ENCODE data around the gene FSIP1.
A peak's percentile ranks its signal among the peaks of the same experiment; 100 is the strongest.

Gene FSIP1

GRCh38 chr15:39670687-39671086, 112.0 kb downstream of the FSIP1 start:
- no peak overlapping the region for H3K27ac ChIP-seq (ENCODE audit: insufficient read depth, low read length, poor library complexity, severe bottlenecking)
- no peaks in the 10 kb centered on the region for H3K4me1 ChIP-seq (ENCODE audit: control insufficient read depth, insufficient read depth, low read length, poor library complexity, severe bottlenecking)
- no peaks in the 10 kb centered on the region for H3K27me3 ChIP-seq (replicated peaks; ENCODE audit: control insufficient read depth, insufficient read depth, low read length, poor library complexity, severe bottlenecking)
- H3K9me3 ChIP-seq (ENCODE audit: control insufficient read depth, low read length), result no peaks in the 10 kb centered on the region
- H3K36me3 ChIP-seq (ENCODE audit: control insufficient read depth, insufficient read depth, low read length), result no peaks in the 10 kb centered on the region
- H3K4me3 ChIP-seq (ENCODE audit: insufficient read depth, low read depth, low read length, poor library complexity, severe bottlenecking), result no peak overlapping the region
- DNase-seq, result no peak

- no peaks in the 10 kb centered on the region for H3K36me3 ChIP-seq (ENCODE audit: control insufficient read depth, insufficient read depth, low read length)
- peaks cover 4% of the 10 kb centered on the region for H3K4me1 ChIP-seq (ENCODE audit: control insufficient read depth, insufficient read depth, low read length, poor library complexity, severe bottlenecking)
- no peaks in the 10 kb centered on the region for H3K27me3 ChIP-seq (replicated peaks; ENCODE audit: control insufficient read depth, insufficient read depth, low read length, poor library complexity, severe bottlenecking)
- no peak overlapping the region for H3K4me3 ChIP-seq (ENCODE audit: insufficient read depth, low read depth, low read length, poor library complexity, severe bottlenecking)
- H3K9me3 ChIP-seq (ENCODE audit: control insufficient read depth, low read length), result no peaks in the 10 kb centered on the region
- H3K27ac ChIP-seq (ENCODE audit: insufficient read depth, low read length, poor library complexity, severe bottlenecking), result no peak overlapping the region
- no peak for DNase-seq
Measured at GRCh38 chr15:39669661-39670060, 113.0 kb downstream of the FSIP1 start.

DNA sequence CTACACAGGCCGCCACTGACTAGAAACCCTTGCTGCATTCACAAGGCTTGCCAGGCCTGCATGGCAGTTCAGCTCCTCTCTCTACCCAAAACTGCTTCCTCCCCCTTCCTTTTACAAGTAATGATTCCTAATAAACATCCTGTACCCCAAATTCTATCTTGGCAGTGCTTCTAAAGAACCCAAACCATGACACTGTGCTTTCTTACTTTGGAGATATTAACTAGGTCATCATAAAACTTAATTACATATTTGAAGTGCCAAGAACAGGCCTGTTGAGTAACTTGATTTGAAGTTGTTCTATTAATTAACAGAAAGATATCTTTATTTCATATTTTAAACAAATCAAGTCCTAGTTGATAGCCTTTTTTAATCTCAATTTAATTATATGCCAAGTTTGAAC, 113.4 kb downstream of the FSIP1 start:
- DNase-seq, result no peak
- Histone ChIP-seq H3K4me3 (ENCODE audit: insufficient read depth, low read depth, low read length, poor library complexity, severe bottlenecking) (no peak overlapping the region), H3K4me1 (ENCODE audit: control insufficient read depth, insufficient read depth, low read length, poor library complexity, severe bottlenecking) (peaks cover 5% of the 10 kb centered on the region), H3K9me3 (ENCODE audit: control insufficient read depth, low read length) (no peaks in the 10 kb centered on the region), H3K27me3 (replicated peaks; ENCODE audit: control insufficient read depth, insufficient read depth, low read length, poor library complexity, severe bottlenecking) (no peaks in the 10 kb centered on the region), H3K27ac (ENCODE audit: insufficient read depth, low read length, poor library complexity, severe bottlenecking) (no peak overlapping the region), H3K36me3 (ENCODE audit: control insufficient read depth, insufficient read depth, low read length) (no peaks in the 10 kb centered on the region)

GRCh38 chr15:39668457-39668856, 114.2 kb downstream of the FSIP1 start:
- H3K4me3 ChIP-seq (ENCODE audit: insufficient read depth, low read depth, low read length, poor library complexity, severe bottlenecking), result no peak overlapping the region
- H3K27me3 ChIP-seq (replicated peaks; ENCODE audit: control insufficient read depth, insufficient read depth, low read length, poor library complexity, severe bottlenecking), result no peaks in the 10 kb centered on the region
- H3K27ac ChIP-seq (ENCODE audit: insufficient read depth, low read length, poor library complexity, severe bottlenecking), result no peak overlapping the region
- H3K4me1 ChIP-seq (ENCODE audit: control insufficient read depth, insufficient read depth, low read length, poor library complexity, severe bottlenecking), result peaks cover 5% of the 10 kb centered on the region
- H3K9me3 ChIP-seq (ENCODE audit: control insufficient read depth, low read length), result no peaks in the 10 kb centered on the region
- DNase-seq, result no peak
- H3K36me3 ChIP-seq (ENCODE audit: control insufficient read depth, insufficient read depth, low read length), result no peaks in the 10 kb centered on the region

GRCh38 chr15:39667382-39668127, 115.1 kb downstream of the FSIP1 start:
- H3K27ac ChIP-seq (ENCODE audit: insufficient read depth, low read length, poor library complexity, severe bottlenecking), result no peak overlapping the region
- no peak for DNase-seq
- H3K4me1 ChIP-seq (ENCODE audit: control insufficient read depth, insufficient read depth, low read length, poor library complexity, severe bottlenecking), result peaks cover 5% of the 10 kb centered on the region
- H3K36me3 ChIP-seq (ENCODE audit: control insufficient read depth, insufficient read depth, low read length), result no peaks in the 10 kb centered on the region
- H3K27me3 ChIP-seq (replicated peaks; ENCODE audit: control insufficient read depth, insufficient read depth, low read length, poor library complexity, severe bottlenecking), result no peaks in the 10 kb centered on the region
- no peak overlapping the region for H3K4me3 ChIP-seq (ENCODE audit: insufficient read depth, low read depth, low read length, poor library complexity, severe bottlenecking)
- no peaks in the 10 kb centered on the region for H3K9me3 ChIP-seq (ENCODE audit: control insufficient read depth, low read length)

GRCh38 chr15:39666677-39667076, 116.0 kb downstream of the FSIP1 start:
- DNase-seq, result no peak
- H3K27ac ChIP-seq (ENCODE audit: insufficient read depth, low read length, poor library complexity, severe bottlenecking), result no peak overlapping the region
- H3K4me3 ChIP-seq (ENCODE audit: insufficient read depth, low read depth, low read length, poor library complexity, severe bottlenecking), result no peak overlapping the region
- H3K36me3 ChIP-seq (ENCODE audit: control insufficient read depth, insufficient read depth, low read length), result no peaks in the 10 kb centered on the region
- H3K9me3 ChIP-seq (ENCODE audit: control insufficient read depth, low read length), result no peaks in the 10 kb centered on the region
- peaks cover 5% of the 10 kb centered on the region for H3K4me1 ChIP-seq (ENCODE audit: control insufficient read depth, insufficient read depth, low read length, poor library complexity, severe bottlenecking)
- H3K27me3 ChIP-seq (replicated peaks; ENCODE audit: control insufficient read depth, insufficient read depth, low read length, poor library complexity, severe bottlenecking), result no peaks in the 10 kb centered on the region

DNA sequence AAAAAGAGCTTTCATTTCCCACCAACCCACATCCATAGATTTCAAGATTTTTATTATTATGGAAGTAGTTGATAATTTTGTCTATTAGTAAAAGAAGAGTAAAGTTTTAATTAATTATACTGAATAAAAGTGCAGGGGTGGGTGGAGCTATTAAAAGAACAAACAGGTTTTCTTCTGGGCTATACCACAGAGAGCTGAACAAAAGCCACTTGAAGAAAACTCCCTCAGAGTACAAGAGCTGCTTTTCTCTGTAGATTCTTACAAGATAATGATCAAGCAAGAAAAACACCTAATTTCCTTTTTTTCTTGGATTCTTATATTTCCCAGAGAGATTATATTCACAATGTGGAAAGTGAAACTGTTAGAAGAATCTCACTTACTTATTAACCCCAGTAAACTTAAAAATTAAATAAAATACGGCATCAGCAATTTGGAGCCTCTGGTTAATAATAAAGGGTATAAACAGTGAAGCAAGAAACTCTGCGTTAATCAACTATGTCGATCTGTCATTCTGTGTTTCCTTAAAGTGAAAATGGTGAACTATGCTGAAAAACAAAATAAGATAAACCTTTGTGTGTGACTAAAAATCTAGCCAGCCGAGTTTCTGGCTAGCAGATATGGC, 116.9 kb downstream of the FSIP1 start:
- Histone ChIP-seq H3K4me3 (ENCODE audit: insufficient read depth, low read depth, low read length, poor library complexity, severe bottlenecking) (no peak overlapping the region), H3K9me3 (ENCODE audit: control insufficient read depth, low read length) (no peaks in the 10 kb centered on the region), H3K27me3 (replicated peaks; ENCODE audit: control insufficient read depth, insufficient read depth, low read length, poor library complexity, severe bottlenecking) (no peaks in the 10 kb centered on the region), H3K4me1 (ENCODE audit: control insufficient read depth, insufficient read depth, low read length, poor library complexity, severe bottlenecking) (peaks cover 5% of the 10 kb centered on the region), H3K27ac (ENCODE audit: insufficient read depth, low read length, poor library complexity, severe bottlenecking) (peak overlapping the region; percentile 14), H3K36me3 (ENCODE audit: control insufficient read depth, insufficient read depth, low read length) (no peaks in the 10 kb centered on the region)
- no peak for DNase-seq

GRCh38 chr15:39663704-39664250, 118.9 kb downstream of the FSIP1 start:
- Histone ChIP-seq H3K4me3 (ENCODE audit: insufficient read depth, low read depth, low read length, poor library complexity, severe bottlenecking) (no peak overlapping the region), H3K9me3 (ENCODE audit: control insufficient read depth, low read length) (no peaks in the 10 kb centered on the region), H3K27ac (ENCODE audit: insufficient read depth, low read length, poor library complexity, severe bottlenecking) (no peak overlapping the region), H3K4me1 (ENCODE audit: control insufficient read depth, insufficient read depth, low read length, poor library complexity, severe bottlenecking) (peaks cover 5% of the 10 kb centered on the region), H3K36me3 (ENCODE audit: control insufficient read depth, insufficient read depth, low read length) (no peaks in the 10 kb centered on the region), H3K27me3 (replicated peaks; ENCODE audit: control insufficient read depth, insufficient read depth, low read length, poor library complexity, severe bottlenecking) (no peaks in the 10 kb centered on the region)
- DNase-seq, result no peak

- H3K27ac ChIP-seq (ENCODE audit: insufficient read depth, low read length, poor library complexity, severe bottlenecking), result no peak overlapping the region
- no peak overlapping the region for H3K4me3 ChIP-seq (ENCODE audit: insufficient read depth, low read depth, low read length, poor library complexity, severe bottlenecking)
- H3K27me3 ChIP-seq (replicated peaks; ENCODE audit: control insufficient read depth, insufficient read depth, low read length, poor library complexity, severe bottlenecking), result no peaks in the 10 kb centered on the region
- no peaks in the 10 kb centered on the region for H3K9me3 ChIP-seq (ENCODE audit: control insufficient read depth, low read length)
- no peaks in the 10 kb centered on the region for H3K36me3 ChIP-seq (ENCODE audit: control insufficient read depth, insufficient read depth, low read length)
- no peak for DNase-seq
- peaks cover 5% of the 10 kb centered on the region for H3K4me1 ChIP-seq (ENCODE audit: control insufficient read depth, insufficient read depth, low read length, poor library complexity, severe bottlenecking)
Measured at GRCh38 chr15:39661776-39662175, 120.9 kb downstream of the FSIP1 start.

- Histone ChIP-seq H3K27me3 (replicated peaks; ENCODE audit: control insufficient read depth, insufficient read depth, low read length, poor library complexity, severe bottlenecking) (no peaks in the 10 kb centered on the region), H3K36me3 (ENCODE audit: control insufficient read depth, insufficient read depth, low read length) (no peaks in the 10 kb centered on the region), H3K4me1 (ENCODE audit: control insufficient read depth, insufficient read depth, low read length, poor library complexity, severe bottlenecking) (no peaks in the 10 kb centered on the region), H3K27ac (ENCODE audit: insufficient read depth, low read length, poor library complexity, severe bottlenecking) (no peak overlapping the region), H3K4me3 (ENCODE audit: insufficient read depth, low read depth, low read length, poor library complexity, severe bottlenecking) (no peak overlapping the region), H3K9me3 (ENCODE audit: control insufficient read depth, low read length) (no peaks in the 10 kb centered on the region)
- no peak for DNase-seq
Measured at GRCh38 chr15:39658740-39659139, 123.9 kb downstream of the FSIP1 start.
